HepG2 (cell line): ENCODE measurements around the gene SETD1A. TPM values are rescaled to one million over a fixed set of nuclear protein-coding genes. Genes with fewer than 3 reads are reported as not detected.

Experiments used
- ATAC-seq: fragments of 200-7000 bp; cut with Tn5 transposase; 3 replicates; pipeline ENCODE4 v1.9.1; 2020; ENCODE audit warnings: mild to moderate bottlenecking, moderate library complexity
- BruUV-seq: library from RNA; stranded (reverse); fragments of 400-500 nt; replicated peaks from 2 replicates; lab custom pipeline; 2021; lab: Mats Ljungman, UMichigan
- CTCF ChIA-PET: fragments of 300-600 bp; formaldehyde crosslinking; extraction: SDS; loops from one replicate; lab custom pipeline; 2021; ENCODE audit warnings: low total read pairs, inconsistent platforms, low intra/inter-chr PET ratio; lab: Yijun Ruan, JAX
- POLR2A ChIA-PET: fragments of 350-600 bp; sonication (Branson Sonifier 250); formaldehyde crosslinking; loops from one replicate; lab custom pipeline; 2020; ENCODE audit warnings: antibody characterized with exemption, inconsistent platforms; lab: Yijun Ruan, JAX
- DNase-seq: peaks from one replicate; pipeline ENCODE4 v3.0.0-alpha.2; 2015; ENCODE audit warnings: low spot score
- FAIRE-seq: peaks from 3 replicates; lab custom pipeline; 2011; peaks lifted over from hg19 to GRCh38; lab: Jason Lieb, UNC
- H2AFZ ChIP-seq: one replicate; pipeline ENCODE4 v1.6.1; 2011; ENCODE audit warnings: low read length, inconsistent platforms
- H3K27ac ChIP-seq: fragments of 300-600 bp; 3 replicates; pipeline ENCODE4 v1.8.0; 2011; ENCODE audit warnings: mixed run types, mild to moderate bottlenecking, mixed read lengths, low read length, inconsistent platforms; ENCODE audit not compliant: insufficient read depth; ENCODE audit errors: extremely low read length
- H3K27me3 ChIP-seq, 2 experiments: fragments of 200-600 bp in 1 of 2; 2 replicates in 1 of 2; 3 replicates in 1 of 2; pipeline versions ENCODE4 v1.6.0 to v1.8.0; 2011; ENCODE audit warnings: low read length in 2 of 2, mild to moderate bottlenecking in 2 of 2, moderate library complexity in 2 of 2, inconsistent platforms in 1 of 2; ENCODE audit not compliant: insufficient read depth in 2 of 2, control insufficient read depth in 1 of 2
- H3K36me3 ChIP-seq, 2 experiments: fragments of 200-600 bp in 1 of 2; replicated peaks in 1 of 2; 2 replicates in 1 of 2; 3 replicates in 1 of 2; pipeline versions ENCODE4 v1.5.1 to v1.8.0; 2011; ENCODE audit warnings: low read length in 2 of 2, inconsistent platforms in 1 of 2; ENCODE audit not compliant: insufficient read depth in 2 of 2, control insufficient read depth in 1 of 2
- H3K4me1 ChIP-seq: 2 replicates; pipeline ENCODE4 v1.5.1; 2012; ENCODE audit warnings: low read length, inconsistent platforms; ENCODE audit not compliant: insufficient read depth
- H3K4me2 ChIP-seq: 2 replicates; pipeline ENCODE4 v1.6.0; 2011; ENCODE audit warnings: low read depth, low read length, inconsistent platforms
- H3K4me3 ChIP-seq, 3 experiments: fragments of 200-600 bp in 1 of 3; sonication (generic), shearing (Covaris generic) in 1 of 3; replicated peaks in 1 of 3; 2 replicates each; pipeline ENCODE4 v1.5.1; 2011 to 2016; ENCODE audit warnings: low read length in 3 of 3, inconsistent platforms in 2 of 3, low read depth in 2 of 3, mild to moderate bottlenecking in 2 of 3, control low read depth in 1 of 3, mixed read lengths in 1 of 3; ENCODE audit not compliant: insufficient read depth in 1 of 3
- H3K79me2 ChIP-seq: one replicate; pipeline ENCODE4 v1.6.1; 2011; ENCODE audit warnings: low read length, inconsistent platforms; ENCODE audit not compliant: insufficient read depth
- H3K9ac ChIP-seq: 2 replicates; pipeline ENCODE4 v1.6.0; 2011; ENCODE audit warnings: mild to moderate bottlenecking, low read depth, low read length, inconsistent platforms; ENCODE audit not compliant: insufficient read depth
- H3K9me3 ChIP-seq: 2 replicates; pipeline ENCODE4 v1.5.1; 2012; ENCODE audit warnings: mild to moderate bottlenecking, low read length
- H4K20me1 ChIP-seq: 2 replicates; pipeline ENCODE4 v1.6.0; 2011; ENCODE audit warnings: inconsistent platforms, mild to moderate bottlenecking, low read length, moderate library complexity; ENCODE audit not compliant: insufficient read depth
- BRF2 ChIP-seq: sonication (generic); formaldehyde crosslinking; IDR thresholded peaks from 2 replicates; pipeline ENCODE4 v1.8.1; 2022; ENCODE audit warnings: mild to moderate bottlenecking, missing genetic modification reagents
- FIP1L1 ChIP-seq: fragments of 200-400 bp; formaldehyde crosslinking; IDR thresholded peaks from 2 replicates; pipeline ENCODE4 v1.6.1; 2018; ENCODE audit warnings: low read depth, mild to moderate bottlenecking, low read length, moderate library complexity, borderline replicate concordance; ENCODE audit not compliant: insufficient read depth
- HNF1B ChIP-seq: sonication (generic); formaldehyde crosslinking; IDR thresholded peaks from 2 replicates; pipeline ENCODE4 v1.5.1; 2020; ENCODE audit warnings: mild to moderate bottlenecking, moderate library complexity, missing genetic modification reagents
- IKZF4 ChIP-seq: sonication (generic); formaldehyde crosslinking; IDR thresholded peaks from 2 replicates; pipeline ENCODE4 v1.5.1; 2020; ENCODE audit warnings: borderline replicate concordance, mild to moderate bottlenecking, low read depth, missing genetic modification reagents; ENCODE audit errors: not compliant biosample characterization
- IKZF5 ChIP-seq: IDR thresholded peaks from 2 replicates; pipeline ENCODE4 v1.6.1; 2018; ENCODE audit warnings: missing genetic modification reagents, mild to moderate bottlenecking, missing compliant biosample characterization
- NCOA5 ChIP-seq: sonication (generic); formaldehyde crosslinking; IDR thresholded peaks from 2 replicates; pipeline ENCODE4 v1.4.0; 2020; ENCODE audit warnings: missing genetic modification reagents
- POLR2AphosphoS5 ChIP-seq: IDR thresholded peaks from 2 replicates; pipeline ENCODE4 v1.6.1; 2012; ENCODE audit warnings: low read depth, low read length
- POLR2G ChIP-seq: fragments of 200-400 bp; formaldehyde crosslinking; IDR thresholded peaks from 2 replicates; pipeline ENCODE4 v1.6.1; 2018; ENCODE audit warnings: mild to moderate bottlenecking, low read depth, low read length, moderate library complexity
- RFX1 ChIP-seq: fragments of 450-650 bp; IDR thresholded peaks from 2 replicates; pipeline ENCODE4 v1.6.1; 2017
- RFXANK ChIP-seq: IDR thresholded peaks from 2 replicates; pipeline ENCODE4 v1.6.1; 2016
- SMARCC2 ChIP-seq: fragments of 450-650 bp; IDR thresholded peaks from 2 replicates; pipeline ENCODE4 v1.6.1; 2017; ENCODE audit warnings: antibody characterized with exemption, mild to moderate bottlenecking
- TOPORS ChIP-seq: sonication (generic); formaldehyde crosslinking; IDR thresholded peaks from 2 replicates; pipeline ENCODE4 v1.8.0; 2023; ENCODE audit warnings: mild to moderate bottlenecking, missing genetic modification reagents
- ZIK1 ChIP-seq: sonication (generic); formaldehyde crosslinking; IDR thresholded peaks from 2 replicates; pipeline ENCODE4 v1.5.0; 2020; ENCODE audit warnings: mild to moderate bottlenecking, low read depth, missing genetic modification reagents, borderline replicate concordance
- ZKSCAN8 ChIP-seq: IDR thresholded peaks from 2 replicates; pipeline ENCODE4 v1.6.1; 2016; ENCODE audit warnings: borderline replicate concordance, missing genetic modification reagents, missing compliant biosample characterization
- ZNF335 ChIP-seq: sonication (generic); formaldehyde crosslinking; IDR thresholded peaks from 2 replicates; pipeline ENCODE4 v1.4.0; 2020; ENCODE audit warnings: missing genetic modification reagents
- ZNF343 ChIP-seq: sonication (generic); formaldehyde crosslinking; IDR thresholded peaks from 2 replicates; pipeline ENCODE4 v1.4.0; 2020; ENCODE audit warnings: mild to moderate bottlenecking, missing genetic modification reagents
- ZNF382 ChIP-seq: sonication (generic); formaldehyde crosslinking; IDR thresholded peaks from 2 replicates; pipeline ENCODE4 v1.5.0; 2020; ENCODE audit warnings: missing genetic modification reagents, mild to moderate bottlenecking, borderline replicate concordance
- ZNF431 ChIP-seq: sonication (generic); formaldehyde crosslinking; IDR thresholded peaks from 2 replicates; pipeline ENCODE4 v1.9.0; 2022; ENCODE audit warnings: missing genetic modification reagents, low read depth, mild to moderate bottlenecking, borderline replicate concordance
- ZNF619 ChIP-seq: sonication (generic); formaldehyde crosslinking; IDR thresholded peaks from 2 replicates; pipeline ENCODE4 v1.4.0; 2020; ENCODE audit warnings: mild to moderate bottlenecking, missing genetic modification reagents
- ZNF7 ChIP-seq: IDR thresholded peaks from 2 replicates; pipeline ENCODE4 v1.6.1; 2016; ENCODE audit warnings: missing biosample characterization, missing genetic modification reagents
- WGBS: methylation state at CpG from one replicate; pipeline ENCODE4 v1.1.6; 2017; ENCODE audit warnings: low lambda C conversion rate; 5-methylcytosine and 5-hydroxymethylcytosine counted together
- in situ Hi-C: cut with HindIII; loops from 2 replicates; pipeline ENCODE4 v1.10.0; 2017; ENCODE audit warnings: low pct_unique_long_range_greater_than_20kb; ENCODE audit not compliant: extremely low pct_ligation_motif_present
- intact Hi-C: fragments of 100-400 bp; cut with micrococcal nuclease; formaldehyde crosslinking; loops from one replicate; pipeline ENCODE4 v1.10.0; 2022; ENCODE audit not compliant: unreplicated experiment
- polyA plus RNA-seq, 8 experiments: library from polyadenylated mRNA; depleted of rRNA in 3 of 8; stranded (reverse) in 7 of 8; unstranded in 1 of 8; fragments of >200 nt; fragmentation: Illumina TruSeq in 4 of 8; extraction: Trizol in 4 of 8; gene quantifications; 2 replicates each; pipeline versions ENCODE4 v1.2.1 to v1.2.3, GENCODE V29; 2011 to 2016; ENCODE audit warnings: low read depth in 4 of 8, missing spikeins in 1 of 8, mixed read lengths in 1 of 8; ENCODE audit not compliant: insufficient read depth in 1 of 8
- total RNA-seq, 5 experiments: library from RNA; depleted of rRNA; stranded (reverse); fragments of >200 nt; fragmentation: Illumina TruSeq; extraction: Trizol; gene quantifications; 2 replicates each; pipeline ENCODE4 v1.2.3, GENCODE V29; 2016; ENCODE audit warnings: low read depth in 1 of 5

SETD1A gene
- total and polyA plus RNA-seq, 2 of the 13 experiments (the other 11 are each of a cell fraction or from before 2014, with no cell fraction given) = 3.8 to 5.6 TPM

- TSS peak; percentile 73 for BruUV-seq
- Histone ChIP-seq H3K27me3 (no peaks in the 10 kb centered on the region; a peak in 1 of 5 replicates), H3K4me3 (peak overlapping the region; percentile 86 to 99 (median 94)), H3K79me2 (peaks cover 5% of the 10 kb centered on the region), H4K20me1 (peaks cover 4% of the 10 kb centered on the region; the same call in 1 of the 2 replicates), H3K9ac (peak overlapping the region; percentile 90), H3K36me3 (peaks cover 0 to 14% of the 10 kb centered on the region in 2 experiments; a peak in 4 of 5 replicates), H3K9me3 (no peaks in the 10 kb centered on the region), H3K27ac (peak overlapping the region; percentile 82), H3K4me2 (peak overlapping the region; percentile 94), H3K4me1 (peaks cover 39% of the 10 kb centered on the region), H2AFZ (no peak overlapping the region)
- ChIA-PET CTCF (interaction anchor here (1.6 kb wide), 1 partner anchor 49 kb away, joined by 4 read pairs; the partner anchor contains the start of gene HSD3B7), POLR2A (interaction anchor here (0.6 to 2.7 kb wide), 17 partner anchors 11 to 425 kb away, joined by 3 to 29 read pairs (median 5); partner anchors contain the start of genes ARMC5, HSD3B7, KAT8 and ZNF646)
- intact Hi-C loops = loop anchor here (1.0 to 2.0 kb wide), 3 partner anchors 37 to 60 kb away; partner anchors contain the start of genes VKORC1, ZNF646 and ZNF668
- in situ Hi-C loops = loop anchor here (5.0 kb wide), 1 partner anchor 38 kb away; the partner anchor contains the start of genes ZNF646 and ZNF668
- ATAC-seq (peak; percentile 82), FAIRE-seq (peak; percentile 79), DNase-seq (peak; percentile 89)
- WGBS = under 1% methylated on average over 36 of the region's 47 CpGs
- TF ChIP-seq POLR2AphosphoS5 = peak; percentile 99
- no peak for TF ChIP-seq SMARCC2
- TF ChIP-seq ZNF382 (CRISPR knock-in tag) = no peak
- TF ChIP-seq ZNF619 = no peak; the same call in 1 of the 2 replicates
- TF ChIP-seq POLR2G = peak; percentile 70
- no peak for TF ChIP-seq NCOA5 (CRISPR knock-in tag)
- TF ChIP-seq ZNF7 (CRISPR knock-in tag) = no peak
- no peak for TF ChIP-seq ZKSCAN8
- TF ChIP-seq ZNF431 (CRISPR knock-in tag) = 0 out of 2 replicates have a peak, but pooled peaks have one; percentile 18
- TF ChIP-seq IKZF4 (CRISPR knock-in tag) = peak; percentile 93
- TF ChIP-seq TOPORS (CRISPR knock-in tag) = no peak
- TF ChIP-seq RFX1 = no peak
- TF ChIP-seq ZNF343 = no peak
- TF ChIP-seq RFXANK (CRISPR knock-in tag) = no peak
- no peak; the same call in 1 of the 2 replicates for TF ChIP-seq ZNF335
- no peak for TF ChIP-seq BRF2 (CRISPR knock-in tag)
- no peak; the same call in 1 of the 2 replicates for TF ChIP-seq HNF1B (CRISPR knock-in tag)
- no peak for TF ChIP-seq FIP1L1
- TF ChIP-seq IKZF5 (CRISPR knock-in tag) = 0 out of 2 replicates have a peak, but pooled peaks have one; percentile 19
- peak; percentile 68; the same call in 1 of the 2 replicates for TF ChIP-seq ZIK1 (CRISPR knock-in tag)
Observed at GRCh38 chr16:31033709-31034492, 76.3 kb downstream of the SETD1A start.
